GM21515 (cell line): Measurements from ENCODE around the gene UCHL1.

Experiments
- ATAC-seq: cut with Tn5 transposase; IDR thresholded peaks from one replicate; pipeline ENCODE4 v1.9.1; 2021; ENCODE audit not compliant: unreplicated experiment

Gene UCHL1

GRCh38 chr4:41256740-41257256, at the start of gene UCHL1:
Gene UCHL1 (plus strand): TSS chr4:41256928. CDS start chr4:41256977, 49 bp downstream.
- ATAC-seq, result peak; percentile 49

DNA sequence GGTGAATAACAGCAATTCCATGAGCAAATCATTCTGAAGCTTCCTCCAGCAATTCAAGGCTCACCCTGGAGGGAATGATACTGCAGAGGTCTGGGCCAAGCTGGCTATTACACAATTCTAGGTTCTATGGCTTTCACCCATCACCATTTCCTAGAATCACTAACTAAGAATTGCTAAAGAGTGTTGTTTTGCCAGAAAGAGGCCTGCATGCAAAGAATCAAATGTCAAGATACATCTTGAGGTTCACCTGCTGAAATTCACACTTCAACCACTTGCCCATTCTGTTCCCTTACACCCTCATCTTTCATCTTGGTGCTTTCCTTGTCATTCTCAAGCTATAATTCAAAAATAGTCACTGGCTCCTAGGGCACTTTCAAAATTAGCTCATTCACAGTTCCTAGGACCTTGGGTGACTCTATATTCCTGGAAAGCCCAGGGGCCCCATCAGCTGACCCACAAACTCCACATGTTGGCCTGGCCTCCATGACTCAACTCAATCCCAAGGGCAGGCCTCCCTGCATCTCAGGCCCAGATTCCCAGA, 49.4 kb upstream of the UCHL1 start:
- no peak for ATAC-seq

- no peak for ATAC-seq
Measured at GRCh38 chr4:41209187-41209586, 47.5 kb upstream of the UCHL1 start.

- ATAC-seq, result no peak
Measured at GRCh38 chr4:41209901-41210300, 46.8 kb upstream of the UCHL1 start.

GRCh38 chr4:41211951-41212615, 44.6 kb upstream of the UCHL1 start:
- no peak for ATAC-seq

DNA sequence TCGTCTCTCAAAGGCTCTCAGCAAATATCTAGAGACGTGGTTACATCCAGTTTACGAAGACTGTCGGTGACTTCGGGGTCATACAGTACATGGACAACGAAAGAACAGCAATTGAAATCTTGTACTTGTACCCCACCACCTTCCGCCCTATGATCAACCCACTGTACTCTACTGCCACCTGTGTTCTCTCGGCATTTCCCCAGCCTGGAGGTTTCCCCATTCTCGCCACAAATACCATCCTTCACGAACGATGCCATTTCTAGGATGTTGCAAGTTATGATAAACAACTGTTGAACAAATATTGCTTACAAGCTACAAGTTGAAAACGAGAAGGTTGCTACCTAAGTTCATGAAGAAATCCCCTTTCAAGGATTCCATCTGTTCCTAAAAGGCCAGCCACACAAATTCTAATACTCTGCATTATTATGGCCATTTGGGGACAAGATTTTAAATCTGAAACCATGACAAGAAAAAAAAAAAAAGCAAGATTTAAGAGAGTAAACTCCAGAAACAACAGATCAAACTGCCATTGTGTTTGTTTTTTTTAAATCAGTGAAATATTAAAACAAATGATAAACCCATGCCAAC, 44.0 kb upstream of the UCHL1 start:
- no peak for ATAC-seq

GRCh38 chr4:41213625-41214135, 43.0 kb upstream of the UCHL1 start:
- peak; percentile 10 for ATAC-seq

DNA sequence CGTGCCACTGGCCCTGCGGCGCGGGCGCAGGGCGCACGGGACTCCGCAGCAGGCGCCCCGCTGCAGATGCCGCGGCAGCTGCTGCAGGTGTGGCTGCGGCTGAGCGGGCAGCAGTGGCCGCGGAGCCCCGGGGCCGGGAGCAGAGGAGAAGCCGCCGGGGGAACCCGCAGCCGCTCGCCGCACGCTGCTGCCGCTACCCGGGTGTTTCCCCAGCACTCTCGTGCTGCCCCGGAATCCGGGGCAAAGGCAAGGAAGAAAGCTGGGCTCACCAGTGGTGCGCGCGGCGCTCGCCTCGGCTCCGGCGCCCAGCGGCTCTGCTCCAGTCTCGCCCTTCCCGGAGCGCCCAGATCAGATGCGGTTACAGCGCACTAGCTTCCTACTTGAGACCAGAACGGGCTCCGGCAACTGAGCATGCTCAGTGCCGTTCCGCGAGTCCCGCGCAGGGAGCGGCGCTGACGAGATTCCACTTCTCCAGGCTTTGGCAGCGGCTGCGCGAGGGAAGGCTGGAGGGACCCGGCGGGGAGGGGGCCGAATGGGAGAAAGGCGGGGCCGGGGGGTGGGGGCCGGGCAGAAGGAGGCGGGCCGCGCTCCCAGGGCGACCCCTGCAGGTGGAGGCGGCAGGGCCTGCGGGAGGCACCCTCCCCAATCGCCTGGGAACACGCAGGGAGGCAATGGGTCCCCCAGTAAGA, 42.4 kb upstream of the UCHL1 start, which contains the start of gene APBB2:
Gene APBB2 (minus strand): TSS at position 407 of the 689 bp plus-strand sequence. CDS start 181,288 bp downstream, outside the sequence.
- peak; percentile 51 for ATAC-seq

DNA sequence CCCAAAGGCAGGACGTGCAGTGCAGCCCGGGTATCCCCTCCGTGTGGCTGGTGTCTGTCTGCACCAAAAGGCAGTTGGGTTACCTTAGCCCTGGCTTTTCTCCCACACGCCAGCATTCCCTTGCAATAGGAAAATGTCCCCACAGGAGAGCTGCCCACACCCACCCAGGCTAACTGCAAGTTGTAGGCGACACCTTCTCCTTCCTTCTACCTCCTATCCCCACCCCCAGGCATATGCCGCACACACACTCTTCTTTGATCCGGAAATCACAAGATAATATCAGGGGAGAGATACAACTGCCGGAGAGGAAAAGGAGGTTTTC, 41.9 kb upstream of the UCHL1 start:
- no peak for ATAC-seq

DNA sequence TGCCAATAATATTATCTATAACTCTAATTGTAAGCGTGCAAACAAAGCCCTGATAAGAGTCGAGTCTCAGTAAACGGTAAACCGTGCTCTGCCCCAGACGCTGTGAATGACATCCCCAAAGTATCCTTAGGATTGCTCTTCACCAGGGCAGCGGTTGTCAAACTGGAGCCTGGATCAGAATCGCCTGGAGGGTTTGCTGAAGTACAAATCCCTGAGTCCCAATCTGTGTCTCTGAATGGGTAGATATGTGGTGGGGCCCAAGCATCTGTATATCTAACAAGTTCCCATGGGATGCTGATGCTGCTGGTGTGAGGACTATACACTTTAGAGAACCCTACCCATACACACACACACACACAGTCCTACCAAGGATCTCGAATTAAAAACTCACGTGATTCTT, 41.6 kb upstream of the UCHL1 start:
- no peak for ATAC-seq

DNA sequence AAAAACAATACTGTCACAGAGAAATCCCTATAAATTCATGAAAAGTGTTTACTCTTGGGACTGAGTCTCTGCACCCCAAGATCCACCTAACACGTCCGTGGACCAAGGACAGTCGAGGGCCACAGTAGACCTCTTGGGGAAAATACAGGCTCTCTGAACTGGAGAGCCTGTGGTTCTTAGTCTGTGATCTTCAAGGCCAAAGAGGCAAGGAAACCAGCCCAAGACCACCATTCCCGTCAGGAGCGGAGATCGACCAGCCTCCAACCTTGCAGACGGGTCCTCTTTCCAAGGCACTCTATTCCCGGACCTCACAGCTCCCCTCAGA, 40.8 kb upstream of the UCHL1 start:
- ATAC-seq, result no peak

GRCh38 chr4:41216294-41217019, 40.3 kb upstream of the UCHL1 start:
- peak; percentile 49 for ATAC-seq

GRCh38 chr4:41217020-41217333, 39.8 kb upstream of the UCHL1 start:
- ATAC-seq, result no peak

DNA sequence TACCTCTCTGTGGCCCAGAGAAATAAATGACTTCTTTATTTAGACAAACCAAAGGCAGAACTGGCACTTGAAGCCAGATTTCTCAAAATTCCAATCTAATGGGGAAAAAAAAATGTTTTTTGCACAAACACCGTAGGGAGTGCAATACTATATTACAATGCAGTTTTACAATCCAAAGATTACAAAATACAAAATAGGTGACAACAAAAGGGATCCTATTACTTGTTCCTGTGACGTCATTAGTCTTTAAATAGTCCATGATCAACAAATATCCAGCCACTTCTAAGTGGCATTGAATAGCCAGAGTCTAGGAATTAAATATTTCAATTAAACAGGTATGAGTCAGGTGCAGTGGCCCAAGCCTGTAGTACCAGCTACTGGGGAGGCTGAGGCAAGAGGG, 39.4 kb upstream of the UCHL1 start:
- ATAC-seq, result no peak

- no peak for ATAC-seq
Measured at GRCh38 chr4:41218703-41219102, 38.0 kb upstream of the UCHL1 start.

GRCh38 chr4:41219421-41219950, 37.2 kb upstream of the UCHL1 start:
- no peak for ATAC-seq

DNA sequence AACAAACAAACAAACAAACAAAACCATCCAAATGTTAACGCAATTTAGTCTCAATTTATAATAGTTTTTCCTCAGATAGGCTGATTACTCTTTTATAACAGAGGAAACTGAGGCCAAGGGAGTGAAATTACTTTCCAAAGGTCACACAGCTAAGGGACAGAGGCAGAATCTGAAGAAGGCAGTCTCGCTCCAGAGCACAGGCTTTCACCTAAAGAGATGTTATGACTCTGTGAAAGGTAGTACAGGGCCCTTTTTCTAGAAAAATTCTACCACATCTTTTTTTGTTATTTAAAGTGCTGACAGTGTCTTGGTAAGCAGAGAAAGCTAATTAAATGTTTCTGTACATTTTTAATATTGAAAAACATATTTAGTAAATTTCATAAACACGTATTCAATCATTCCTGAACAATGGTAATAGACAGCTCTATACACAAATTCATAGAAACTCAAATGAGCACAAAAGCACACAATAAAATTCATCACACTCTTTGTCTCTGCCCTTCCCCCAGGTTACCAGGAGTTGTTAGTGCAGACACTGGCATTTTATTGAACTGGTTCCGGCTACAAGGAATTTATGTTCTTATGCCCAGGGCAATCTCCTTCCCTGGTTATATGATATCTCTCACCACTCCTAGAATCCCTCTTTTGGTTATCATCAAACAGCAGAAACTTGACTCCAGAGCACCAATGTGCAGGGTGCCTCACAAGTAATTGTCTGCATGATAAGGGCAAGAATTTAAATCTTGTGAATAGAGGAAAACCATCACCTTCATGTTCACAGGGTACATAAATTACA, 34.7 kb upstream of the UCHL1 start:
- ATAC-seq, result no peak

DNA sequence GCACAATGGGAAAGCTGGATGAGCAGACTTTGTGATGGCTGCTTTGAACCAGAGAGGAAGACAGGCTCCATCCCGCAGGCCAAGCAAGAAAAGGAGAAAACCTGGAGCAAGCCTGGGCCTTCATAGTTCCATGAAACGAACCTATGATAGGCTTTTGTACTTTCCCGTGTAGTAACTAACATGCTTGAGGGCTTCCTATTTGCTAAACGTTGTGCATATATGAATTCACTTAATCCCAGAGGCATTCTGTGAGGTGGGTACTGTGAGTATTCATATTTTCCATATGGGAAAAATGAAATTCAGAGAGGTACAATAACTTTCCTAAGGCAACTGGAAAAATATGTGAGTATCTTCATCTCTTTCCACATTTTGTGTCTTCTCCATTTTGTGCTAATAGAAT, 28.8 kb upstream of the UCHL1 start:
- ATAC-seq, result no peak

DNA sequence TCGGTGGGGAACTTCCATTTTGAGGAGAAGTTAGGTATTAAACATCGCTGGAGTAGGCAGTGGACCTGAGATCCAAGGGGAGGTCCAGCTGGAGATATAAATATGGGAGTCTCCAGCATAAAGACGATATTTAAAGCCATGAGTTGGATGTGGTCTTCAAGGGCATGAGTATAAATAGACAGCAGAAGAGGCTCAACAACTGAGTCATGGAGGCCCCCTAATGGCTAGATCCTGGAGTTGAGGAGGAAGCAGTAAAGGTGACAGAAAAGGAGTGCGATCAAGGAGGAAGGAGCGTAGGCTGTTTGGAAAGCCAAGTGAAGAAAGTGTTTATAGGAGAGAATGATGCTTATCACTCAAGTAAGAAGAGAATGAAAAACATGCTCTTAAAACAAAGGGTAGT, 24.3 kb upstream of the UCHL1 start:
- no peak for ATAC-seq

DNA sequence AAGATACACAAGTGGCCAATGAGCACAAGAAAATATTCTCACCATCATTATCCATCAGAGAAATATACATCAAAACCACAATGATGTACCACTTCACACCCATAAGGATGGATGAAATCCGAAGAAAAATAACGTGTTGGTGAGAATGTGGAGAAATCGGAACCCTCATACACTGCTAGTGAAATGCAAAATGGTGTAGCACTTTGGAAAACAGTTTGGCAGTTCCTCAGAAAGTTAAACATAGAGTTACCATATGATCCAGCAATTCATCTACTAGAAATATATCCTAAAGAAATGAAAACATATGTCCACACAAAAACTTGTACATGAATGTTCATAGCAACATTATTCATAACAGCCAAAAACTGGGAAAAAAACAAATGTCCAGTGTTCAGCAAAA, 23.9 kb upstream of the UCHL1 start:
- no peak for ATAC-seq
